Neutrophil (primary cell): Measurements from ENCODE around the gene RFPL4AL1.

Experiments used
- H3K27ac ChIP-seq: fragments of 200-600 bp; sonication (generic); 2 replicates; pipeline ENCODE4 v1.5.1; 2016; ENCODE audit warnings: mild to moderate bottlenecking, moderate library complexity
- H3K27me3 ChIP-seq: fragments of 200-600 bp; sonication (generic); 2 replicates; pipeline ENCODE4 v1.6.0; 2016; ENCODE audit warnings: mild to moderate bottlenecking
- H3K36me3 ChIP-seq: fragments of 200-600 bp; sonication (generic); 2 replicates; pipeline ENCODE4 v1.5.1; 2017
- H3K4me1 ChIP-seq, 2 experiments: fragments of 200-600 bp in 1 of 2; sonication (generic) in 1 of 2; 1 replicate in 1 of 2; 2 replicates in 1 of 2; pipeline versions ENCODE4 v1.5.1 to v1.6.1; 2013 to 2016; ENCODE audit warnings: low read depth in 1 of 2, low read length in 1 of 2, mild to moderate bottlenecking in 1 of 2, moderate library complexity in 1 of 2; ENCODE audit not compliant: control insufficient read depth in 1 of 2, insufficient read depth in 1 of 2
- H3K4me3 ChIP-seq, 2 experiments: fragments of 200-600 bp in 1 of 2; sonication (generic) in 1 of 2; 1 replicate in 1 of 2; 2 replicates in 1 of 2; pipeline ENCODE4 v1.5.1; 2013 to 2016; ENCODE audit warnings: low read depth in 1 of 2, low read length in 1 of 2, mild to moderate bottlenecking in 1 of 2, moderate library complexity in 1 of 2
- H3K9me3 ChIP-seq: fragments of 200-600 bp; sonication (generic); 2 replicates; pipeline ENCODE4 v1.5.1; 2016
- TF ChIP-seq, protein P1 (sequence below): fragments of 200-600 bp; sonication (generic); IDR thresholded peaks from 2 replicates; pipeline ENCODE4 v1.5.1; 2016; ENCODE audit warnings: antibody characterized with exemption

Gene RFPL4AL1

GRCh38 chr19:55781112-55781511 lies 12.2 kb downstream of the RFPL4AL1 start:
- TF ChIP-seq, protein P1, sequence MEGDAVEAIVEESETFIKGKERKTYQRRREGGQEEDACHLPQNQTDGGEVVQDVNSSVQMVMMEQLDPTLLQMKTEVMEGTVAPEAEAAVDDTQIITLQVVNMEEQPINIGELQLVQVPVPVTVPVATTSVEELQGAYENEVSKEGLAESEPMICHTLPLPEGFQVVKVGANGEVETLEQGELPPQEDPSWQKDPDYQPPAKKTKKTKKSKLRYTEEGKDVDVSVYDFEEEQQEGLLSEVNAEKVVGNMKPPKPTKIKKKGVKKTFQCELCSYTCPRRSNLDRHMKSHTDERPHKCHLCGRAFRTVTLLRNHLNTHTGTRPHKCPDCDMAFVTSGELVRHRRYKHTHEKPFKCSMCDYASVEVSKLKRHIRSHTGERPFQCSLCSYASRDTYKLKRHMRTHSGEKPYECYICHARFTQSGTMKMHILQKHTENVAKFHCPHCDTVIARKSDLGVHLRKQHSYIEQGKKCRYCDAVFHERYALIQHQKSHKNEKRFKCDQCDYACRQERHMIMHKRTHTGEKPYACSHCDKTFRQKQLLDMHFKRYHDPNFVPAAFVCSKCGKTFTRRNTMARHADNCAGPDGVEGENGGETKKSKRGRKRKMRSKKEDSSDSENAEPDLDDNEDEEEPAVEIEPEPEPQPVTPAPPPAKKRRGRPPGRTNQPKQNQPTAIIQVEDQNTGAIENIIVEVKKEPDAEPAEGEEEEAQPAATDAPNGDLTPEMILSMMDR: no peak
- Histone ChIP-seq H3K36me3 (no peaks in the 10 kb centered on the region), H3K9me3 (no peaks in the 10 kb centered on the region), H3K27ac (no peak overlapping the region), H3K4me3 (no peak overlapping the region), H3K4me1 (no peaks in the 10 kb centered on the region), H3K27me3 (no peaks in the 10 kb centered on the region)

DNA sequence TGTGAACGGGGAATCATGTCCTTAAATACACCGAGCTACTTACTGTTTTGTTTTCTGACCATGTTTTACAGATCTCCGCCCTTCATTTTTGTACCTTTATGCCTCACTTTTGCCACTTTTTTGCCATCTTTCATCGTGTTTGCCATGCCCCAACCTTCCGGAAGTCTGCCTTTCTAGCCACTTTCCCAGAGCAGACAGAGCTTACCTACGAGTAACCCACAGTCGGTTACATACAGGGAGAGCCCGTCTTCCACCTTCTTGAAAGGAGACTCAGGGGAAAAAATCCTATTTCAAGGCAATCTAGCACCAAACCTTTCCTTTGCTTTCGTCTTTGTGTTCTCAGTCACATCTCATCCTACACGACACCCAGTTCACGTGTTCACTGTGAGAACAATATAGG lies 26.1 kb downstream of the RFPL4AL1 start:
- Histone ChIP-seq H3K27me3 (no peaks in the 10 kb centered on the region), H3K36me3 (no peaks in the 10 kb centered on the region), H3K9me3 (no peaks in the 10 kb centered on the region), H3K27ac (no peak overlapping the region), H3K4me1 (no peaks in the 10 kb centered on the region), H3K4me3 (no peak overlapping the region)
- TF ChIP-seq, protein P1: no peak

GRCh38 chr19:55801416-55801815 lies 32.5 kb downstream of the RFPL4AL1 start:
- Histone ChIP-seq H3K36me3 (no peaks in the 10 kb centered on the region), H3K9me3 (no peaks in the 10 kb centered on the region)
- TF ChIP-seq, protein P1: no peak

GRCh38 chr19:55802281-55802680 lies 33.4 kb downstream of the RFPL4AL1 start:
- no peak overlapping the region for H3K27ac ChIP-seq
- H3K27me3 ChIP-seq: no peaks in the 10 kb centered on the region
- TF ChIP-seq, protein P1: no peak
- no peaks in the 10 kb centered on the region for H3K9me3 ChIP-seq
- H3K36me3 ChIP-seq: no peaks in the 10 kb centered on the region
- H3K4me3 ChIP-seq: no peak overlapping the region
- no peaks in the 10 kb centered on the region for H3K4me1 ChIP-seq

More at GRCh38 chr19:55801416-55801815, 32.5 kb downstream of the RFPL4AL1 start:
- Histone ChIP-seq H3K27me3 (no peaks in the 10 kb centered on the region), H3K4me3 (no peak overlapping the region), H3K27ac (no peak overlapping the region), H3K4me1 (no peaks in the 10 kb centered on the region)

DNA sequence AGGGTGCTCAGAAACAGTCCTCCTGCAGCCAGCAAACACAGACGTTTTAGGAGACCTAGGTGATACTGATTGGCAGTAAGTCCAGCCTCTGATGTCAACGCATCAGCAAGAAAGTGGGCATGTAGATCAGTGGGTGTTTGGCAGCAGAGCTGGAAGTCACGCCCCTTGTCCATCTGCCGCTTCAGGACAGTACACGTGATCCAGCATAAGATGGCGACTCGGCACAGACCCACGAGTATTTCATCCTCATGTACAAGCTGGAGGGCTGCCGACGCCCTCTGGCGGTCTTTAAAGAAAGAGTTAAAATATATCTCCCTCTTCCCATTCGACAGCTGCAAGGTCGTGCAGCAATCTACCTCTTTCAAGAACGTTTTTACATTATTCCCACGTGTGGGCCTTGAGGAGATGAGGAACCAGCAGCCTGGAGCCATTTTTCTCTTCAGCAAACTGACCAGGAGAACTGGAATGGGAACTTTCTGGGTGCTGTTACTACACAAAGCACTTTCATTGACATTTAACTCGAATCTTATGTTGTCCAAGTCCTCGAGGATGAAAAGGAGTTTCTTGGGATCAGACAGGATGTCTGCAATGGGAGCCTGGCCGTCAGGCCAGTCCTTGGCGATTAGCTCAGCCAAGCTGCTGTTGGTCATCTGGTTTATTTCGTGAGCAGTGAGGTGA lies 40.6 kb downstream of the RFPL4AL1 start:
- H3K9me3 ChIP-seq: no peaks in the 10 kb centered on the region
- H3K36me3 ChIP-seq: no peaks in the 10 kb centered on the region
- no peaks in the 10 kb centered on the region for H3K4me1 ChIP-seq
- H3K27me3 ChIP-seq: no peaks in the 10 kb centered on the region
- H3K27ac ChIP-seq: no peak overlapping the region
- no peak overlapping the region for H3K4me3 ChIP-seq
- TF ChIP-seq, protein P1: no peak
